ENCODE measurements around the gene LINC01488. TPM values are rescaled to one million over a fixed set of nuclear protein-coding genes. Genes with fewer than 3 reads are reported as not detected.
A peak's percentile ranks its signal among the peaks of the same experiment; 100 is the strongest.

Gene LINC01488
- total and polyA plus RNA-seq, 2 donors from 2014 or later: not detected

DNA sequence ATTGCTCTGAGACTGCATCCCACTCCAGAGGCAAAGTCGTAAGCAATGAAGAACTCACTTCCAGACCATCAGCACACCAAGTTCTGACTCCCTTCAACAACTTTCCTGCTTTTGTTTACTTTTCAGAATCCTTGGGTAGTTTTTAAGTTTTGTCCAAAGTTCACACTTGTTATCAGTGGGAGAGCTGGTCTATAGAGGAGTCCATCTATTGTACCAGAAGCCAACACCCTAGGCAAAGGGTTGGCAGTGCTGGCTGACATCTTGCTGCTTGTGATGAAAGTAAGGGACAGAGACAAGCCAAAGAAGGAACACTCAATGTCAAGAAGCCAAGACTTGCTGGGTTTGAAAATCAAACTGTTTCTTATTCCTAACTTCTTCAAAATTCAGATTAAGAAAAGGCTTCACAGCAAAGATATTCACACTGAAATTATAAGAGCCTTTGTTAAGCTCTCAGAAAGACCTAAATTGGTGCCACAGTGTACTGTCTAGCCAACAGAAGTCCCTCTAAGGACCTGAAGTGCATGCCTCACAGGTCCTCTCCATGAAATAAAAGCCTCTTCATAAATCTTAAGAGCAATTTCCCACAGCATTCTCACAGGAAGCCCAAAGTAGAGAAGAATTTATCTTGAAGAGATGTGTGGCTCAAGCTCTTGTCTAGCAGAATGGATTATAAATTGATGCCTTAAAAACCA lies 21.5 kb upstream of the LINC01488 start:
- Histone ChIP-seq H3K36me3 (ENCODE audit: control insufficient read depth in 2 of 3, insufficient read depth in 3 of 3, low read length in 3 of 3) (no peaks in the 10 kb centered on the region), H3K4me3 (ENCODE audit: low read length in 3 of 3) (no peak overlapping the region), H3K27me3 (ENCODE audit: control insufficient read depth, insufficient read depth, low read length) (no peaks in the 10 kb centered on the region), H3K9ac (ENCODE audit: low read length in 3 of 3) (no peak overlapping the region), H3K9me3 (ENCODE audit: control insufficient read depth in 2 of 3, insufficient read depth in 1 of 3, low read length in 3 of 3) (peaks cover 0 to 18% (median 0%) of the 10 kb centered on the region in 3 donors), H3K27ac (ENCODE audit: low read depth in 2 of 2, low read length in 2 of 2) (no peak overlapping the region), H3K4me1 (ENCODE audit: control insufficient read depth in 2 of 3, insufficient read depth in 2 of 3, low read depth in 1 of 3, low read length in 3 of 3) (no peaks in the 10 kb centered on the region)
- intact Hi-C loops (cut with DNase I): no loop called here
- FAIRE-seq (no peak), DNase-seq (no peak)
- TF ChIP-seq CTCF (IDR thresholded peaks at IDR 0.05; ENCODE audit: borderline replicate concordance, extremely low read depth, insufficient read depth): no peak

DNA sequence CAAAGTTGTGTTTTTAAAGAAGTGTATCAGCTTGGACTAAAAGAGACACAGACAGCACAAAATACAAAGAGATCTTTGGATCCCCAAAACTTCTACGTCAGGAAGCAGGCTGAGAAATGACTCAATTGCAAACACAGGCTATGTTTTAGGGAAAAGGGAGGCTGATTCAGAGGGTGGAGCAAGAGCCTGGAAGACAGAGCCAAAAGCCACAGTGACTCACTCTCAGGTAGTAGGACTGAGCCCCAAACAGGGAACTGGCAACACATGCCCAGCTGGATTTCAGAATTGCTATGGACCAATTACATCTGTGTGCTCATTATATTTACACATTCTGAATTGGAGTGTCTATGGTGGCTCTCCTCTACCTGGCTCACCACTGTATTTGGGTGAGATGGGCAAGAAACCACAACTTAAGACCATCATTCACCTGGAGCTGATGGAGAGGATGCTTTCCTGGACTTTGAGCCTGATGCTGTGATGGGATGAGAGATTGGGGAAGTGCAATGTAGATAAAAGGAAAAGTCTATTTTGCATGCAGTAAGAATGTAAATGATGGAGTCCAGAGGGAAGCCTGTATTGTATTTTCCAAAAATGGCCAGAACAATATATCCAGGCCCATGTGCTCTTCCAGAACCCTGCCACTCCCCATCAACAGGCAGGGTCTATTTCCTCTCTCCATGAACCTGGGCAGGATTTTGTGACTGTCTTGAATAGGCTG lies 20.8 kb upstream of the LINC01488 start:
- intact Hi-C loops (cut with DNase I): no loop called here

GRCh38 chr11:69461272-69461962 lies 20.0 kb upstream of the LINC01488 start:
- Histone ChIP-seq H3K4me1 (ENCODE audit: control insufficient read depth in 2 of 3, insufficient read depth in 2 of 3, low read depth in 1 of 3, low read length in 3 of 3) (no peaks in the 10 kb centered on the region), H3K27me3 (ENCODE audit: control insufficient read depth, insufficient read depth, low read length) (no peaks in the 10 kb centered on the region), H3K36me3 (ENCODE audit: control insufficient read depth in 2 of 3, insufficient read depth in 3 of 3, low read length in 3 of 3) (no peaks in the 10 kb centered on the region), H3K9me3 (ENCODE audit: control insufficient read depth in 2 of 3, insufficient read depth in 1 of 3, low read length in 3 of 3) (peaks cover 0 to 17% (median 0%) of the 10 kb centered on the region in 3 donors), H3K9ac (ENCODE audit: low read length in 3 of 3) (no peak overlapping the region), H3K27ac (ENCODE audit: low read depth in 2 of 2, low read length in 2 of 2) (no peak overlapping the region), H3K4me3 (ENCODE audit: low read length in 3 of 3) (no peak overlapping the region)
- intact Hi-C loops (cut with DNase I): no loop called here
- no peak for FAIRE-seq
- TF ChIP-seq CTCF (IDR thresholded peaks at IDR 0.05; ENCODE audit: borderline replicate concordance, extremely low read depth, insufficient read depth): no peak
- peak in 1 of 5 donors; percentile 29 for DNase-seq

More for the DNA sequence above, 20.8 kb upstream of the LINC01488 start:
- no peak overlapping the region for H3K4me3 ChIP-seq (ENCODE audit: low read length in 3 of 3)
- no peaks in the 10 kb centered on the region for H3K27me3 ChIP-seq (ENCODE audit: control insufficient read depth, insufficient read depth, low read length)
- no peak for TF ChIP-seq CTCF (IDR thresholded peaks at IDR 0.05; ENCODE audit: borderline replicate concordance, extremely low read depth, insufficient read depth)
- H3K9ac ChIP-seq (ENCODE audit: low read length in 3 of 3): no peak overlapping the region
- no peaks in the 10 kb centered on the region for H3K4me1 ChIP-seq (ENCODE audit: control insufficient read depth in 2 of 3, insufficient read depth in 2 of 3, low read depth in 1 of 3, low read length in 3 of 3)
- H3K9me3 ChIP-seq (ENCODE audit: control insufficient read depth in 2 of 3, insufficient read depth in 1 of 3, low read length in 3 of 3): peaks cover 0 to 18% (median 0%) of the 10 kb centered on the region in 3 donors
- H3K36me3 ChIP-seq (ENCODE audit: control insufficient read depth in 2 of 3, insufficient read depth in 3 of 3, low read length in 3 of 3): no peaks in the 10 kb centered on the region
- DNase-seq: no peak
- no peak for FAIRE-seq
- no peak overlapping the region for H3K27ac ChIP-seq (ENCODE audit: low read depth in 2 of 2, low read length in 2 of 2)
